Thyroid gland (tissue), 4 donors: ENCODE results near the gene SVOPL. TPM values are rescaled to one million over a fixed set of nuclear protein-coding genes. Genes with fewer than 3 reads are reported as not detected.
"Not testable (repeated sequence)": the region's sequence is repeated elsewhere in the genome, so short reads cannot be mapped to it uniquely, and the experiment has no call there.

Experiments
- DNase-seq, 2 donors: peaks; one replicate each; pipeline ENCODE4 v3.0.0-alpha.2; 2019
- H3K27ac ChIP-seq, 3 donors: fragments of 200-600 bp; sonication (generic); 1 replicate in 2 of 3; 2 replicates in 1 of 3; pipeline ENCODE4 v1.5.1; 2016 to 2019; ENCODE audit warnings: mild to moderate bottlenecking in 1 of 3, moderate library complexity in 1 of 3
- H3K27me3 ChIP-seq: fragments of 200-600 bp; sonication (generic); one replicate; pipeline ENCODE4 v1.5.1; 2019
- H3K36me3 ChIP-seq, 2 donors: fragments of 200-600 bp; sonication (generic); one replicate each; pipeline ENCODE4 v1.5.1; 2016 to 2019
- H3K4me1 ChIP-seq, 2 donors: fragments of 200-600 bp; sonication (generic); one replicate each; pipeline ENCODE4 v1.5.1; 2017 to 2019
- H3K4me3 ChIP-seq, 3 donors: fragments of 200-600 bp; sonication (generic); replicated peaks in 1 of 3; 1 replicate in 2 of 3; 2 replicates in 1 of 3; pipeline ENCODE4 v1.5.1; 2016; ENCODE audit warnings: mild to moderate bottlenecking in 1 of 3
- H3K9me3 ChIP-seq: fragments of 200-600 bp; sonication (generic); one replicate; pipeline ENCODE4 v1.5.1; 2017
- CTCF ChIP-seq, 6 experiments: fragments of 200-600 bp in 3 of 6; fragments of 450-650 bp in 3 of 6; sonication (generic) in 3 of 6; IDR thresholded peaks; one replicate each; pipeline ENCODE4 v1.5.1; 2016 to 2019; ENCODE audit warnings: antibody characterized with exemption in 6 of 6, mild to moderate bottlenecking in 2 of 6, inconsistent platforms in 1 of 6, moderate library complexity in 1 of 6
- POLR2A ChIP-seq, 2 donors: fragments of 450-650 bp; IDR thresholded peaks; one replicate each; pipeline ENCODE4 v1.6.1; 2017; ENCODE audit warnings: antibody characterized with exemption in 2 of 2, mild to moderate bottlenecking in 2 of 2, moderate library complexity in 1 of 2
- WGBS, 2 donors: methylation state at CpG; one replicate each; pipeline ENCODE4 v1.1.5; 2017; 5-methylcytosine and 5-hydroxymethylcytosine counted together
- intact Hi-C: fragments of 100-400 bp; cut with DNase I; formaldehyde crosslinking; loops from one replicate; pipeline ENCODE4 v1.15.1; 2023
- total RNA-seq, 4 donors: library from RNA; depleted of rRNA; stranded (reverse); fragments of >200 nt; gene quantifications; one replicate each; pipeline ENCODE4 v1.2.3, GENCODE V29; 2016

SVOPL gene
- total RNA-seq, 4 donors from 2014 or later: 0.10 TPM; not detected in 3

- H3K4me1 ChIP-seq: no peaks in the 10 kb centered on the region
- 67 to 70% methylated on average over 7 of the region's 7 CpGs for WGBS, 2 donors
- no peak for DNase-seq
Observed at GRCh38 chr7:138705167-138705566, 4.0 kb upstream of the SVOPL start.

GRCh38 chr7:138701537-138701923, 368 bp upstream of the SVOPL start:
- 90 to 94% methylated on average over 2 of the region's 2 CpGs for WGBS, 2 donors
- H3K36me3 ChIP-seq: no peaks in the 10 kb centered on the region
- intact Hi-C loops: no loop called here
- no peaks in the 10 kb centered on the region for H3K4me1 ChIP-seq
- no peak overlapping the region for H3K27ac ChIP-seq
- H3K27me3 ChIP-seq: no peaks in the 10 kb centered on the region
- H3K4me3 ChIP-seq: no peak overlapping the region
- no peaks in the 10 kb centered on the region for H3K9me3 ChIP-seq
- TF ChIP-seq POLR2A (IDR thresholded peaks at IDR 0.05): no peak
- TF ChIP-seq CTCF (IDR thresholded peaks at IDR 0.05): no peak
- no peak for DNase-seq

More at GRCh38 chr7:138705167-138705566, 4.0 kb upstream of the SVOPL start:
- Histone ChIP-seq H3K9me3 (no peaks in the 10 kb centered on the region), H3K27ac (no peak overlapping the region), H3K4me3 (no peak overlapping the region), H3K27me3 (no peaks in the 10 kb centered on the region), H3K36me3 (no peaks in the 10 kb centered on the region)
- TF ChIP-seq POLR2A (IDR thresholded peaks at IDR 0.05) (no peak), CTCF (IDR thresholded peaks at IDR 0.05) (no peak)
- intact Hi-C loops: no loop called here

GRCh38 chr7:138699661-138700060, 1.5 kb downstream of the SVOPL start:
- DNase-seq: no peak
- intact Hi-C loops: no loop called here
- Histone ChIP-seq H3K4me1 (no peaks in the 10 kb centered on the region), H3K9me3 (no peaks in the 10 kb centered on the region), H3K4me3 (no peak overlapping the region), H3K27ac (no peak overlapping the region), H3K36me3 (no peaks in the 10 kb centered on the region), H3K27me3 (no peaks in the 10 kb centered on the region)
- 82 to 83% methylated on average over 9 of the region's 9 CpGs for WGBS, 2 donors
- TF ChIP-seq POLR2A (IDR thresholded peaks at IDR 0.05) (no peak), CTCF (IDR thresholded peaks at IDR 0.05) (no peak)

- Histone ChIP-seq H3K9me3 (no peaks in the 10 kb centered on the region), H3K36me3 (no peaks in the 10 kb centered on the region), H3K4me3 (no peak overlapping the region), H3K27ac (no peak overlapping the region), H3K27me3 (no peaks in the 10 kb centered on the region), H3K4me1 (no peaks in the 10 kb centered on the region)
- WGBS, 2 donors: 93 to 94% methylated on average over 7 of the region's 7 CpGs
- no peak for DNase-seq
- intact Hi-C loops: no loop called here
- TF ChIP-seq CTCF (IDR thresholded peaks at IDR 0.05) (no peak), POLR2A (IDR thresholded peaks at IDR 0.05) (no peak)
Observed at GRCh38 chr7:138698281-138698680, 2.9 kb downstream of the SVOPL start.

GRCh38 chr7:138697535-138698182, 3.5 kb downstream of the SVOPL start:
- WGBS, 2 donors: 60 to 64% methylated on average over 2 of the region's 2 CpGs
- no peaks in the 10 kb centered on the region for H3K4me1 ChIP-seq
- no peak overlapping the region for H3K4me3 ChIP-seq
- H3K9me3 ChIP-seq: no peaks in the 10 kb centered on the region
- H3K36me3 ChIP-seq: no peaks in the 10 kb centered on the region
- no peak for TF ChIP-seq CTCF (IDR thresholded peaks at IDR 0.05)
- no peak for DNase-seq
- no peaks in the 10 kb centered on the region for H3K27me3 ChIP-seq
- H3K27ac ChIP-seq: no peak overlapping the region
- intact Hi-C loops: no loop called here

GRCh38 chr7:138695776-138696175, 5.4 kb downstream of the SVOPL start:
- H3K27me3 ChIP-seq, H3K4me3 ChIP-seq, H3K27ac ChIP-seq, H3K36me3 ChIP-seq, DNase-seq, H3K9me3 ChIP-seq, intact Hi-C loops, H3K4me1 ChIP-seq: not testable (repeated sequence)
- 95% methylated on average over 9 of the region's 9 CpGs for WGBS, 2 donors
